ENCODE data around the gene UNC5C.

- TF ChIP-seq CTCF (IDR thresholded peaks at IDR 0.05; ENCODE audit: low read depth, low read length, missing input control) = no peak
- TF ChIP-seq YY1 (IDR thresholded peaks at IDR 0.05) = no peak
- no peak for TF ChIP-seq MAX (IDR thresholded peaks at IDR 0.05)
- TF ChIP-seq SP1 (IDR thresholded peaks at IDR 0.05) = no peak
- TF ChIP-seq EGR1 (IDR thresholded peaks at IDR 0.05; ENCODE audit: low read depth in 2 of 2) = no peak
- TF ChIP-seq TAF1 (conservative IDR thresholded peaks at IDR 0.05) = no peak
- TF ChIP-seq JUND (IDR thresholded peaks at IDR 0.05) = no peak
- TF ChIP-seq REST (IDR thresholded peaks at IDR 0.05) = no peak
- no peak for TF ChIP-seq GABPA (IDR thresholded peaks at IDR 0.05 in 1 of 2, conservative IDR thresholded peaks at IDR 0.05 in 1 of 2)
Observed at GRCh38 chr4:95546866-95547714, 1.7 kb downstream of the UNC5C start.
